COR-L47 (cell line): ENCODE measurements around the gene RAP1A.
A peak's percentile ranks its signal among the peaks of the same experiment; 100 is the strongest.
"Not testable (repeated sequence)": the region's sequence is repeated elsewhere in the genome, so short reads cannot be mapped to it uniquely, and the experiment has no call there.

Experiments used
- DNase-seq: peaks from one replicate; lab custom pipeline; 2025; lab: John Stamatoyannopoulos, UW

RAP1A gene

DNA sequence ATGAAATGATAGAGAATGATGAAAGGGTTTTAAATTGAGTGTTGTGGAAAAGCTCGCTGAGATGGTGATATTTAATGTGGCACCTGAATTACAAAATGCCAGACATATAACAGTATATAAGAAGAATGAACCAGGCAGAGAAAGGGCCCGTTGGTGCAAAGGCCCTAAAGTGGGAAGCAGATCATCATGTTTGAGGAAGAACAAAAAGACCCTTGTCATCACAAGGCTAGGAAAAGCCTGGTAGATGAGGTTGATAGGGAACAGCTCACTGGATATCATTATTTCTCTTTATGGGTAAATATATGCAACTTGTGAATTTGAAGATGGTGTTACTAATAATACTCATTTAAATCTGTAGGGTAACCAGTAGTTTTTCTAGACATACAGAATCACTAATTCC, 11.0 kb downstream of the RAP1A start:
- no peak for DNase-seq

DNA sequence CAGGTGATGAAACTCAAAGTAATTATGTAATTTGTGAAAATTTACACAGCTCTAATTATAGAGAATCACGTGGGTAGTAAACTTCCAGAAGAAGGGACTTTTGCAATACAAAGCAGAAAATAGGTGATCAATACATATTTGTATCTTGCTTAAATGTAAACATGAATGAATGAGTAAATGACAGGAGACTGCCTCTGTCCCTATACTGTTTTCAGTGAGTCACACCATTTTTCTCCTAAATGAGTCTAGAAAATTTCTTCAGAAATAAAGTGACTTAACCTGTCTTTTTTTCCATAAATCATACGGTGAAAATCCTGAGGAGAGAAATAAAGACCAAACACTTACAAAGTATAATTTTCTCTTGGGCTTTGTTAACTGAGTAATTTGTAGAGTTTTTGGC, 11.9 kb downstream of the RAP1A start:
- DNase-seq = no peak

DNA sequence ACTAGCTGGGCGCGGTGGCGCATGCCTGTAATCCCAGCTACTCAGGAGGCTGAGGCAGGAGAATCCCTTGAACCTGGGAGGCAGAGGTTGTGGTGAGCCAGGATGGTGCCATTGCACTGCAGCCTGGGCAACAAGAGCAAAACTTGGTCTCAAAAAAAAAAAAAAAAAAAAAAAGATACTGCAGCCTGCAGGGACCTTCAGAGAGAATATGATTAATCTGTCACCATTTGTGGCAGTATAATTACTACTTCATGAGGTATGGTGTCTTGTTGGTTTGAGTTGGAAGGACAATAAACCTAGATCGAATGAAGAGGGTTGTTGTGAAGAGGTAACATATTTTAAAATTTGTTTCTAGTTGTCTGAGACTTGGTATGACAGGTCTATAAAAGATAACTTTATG, 13.2 kb downstream of the RAP1A start:
- not testable (repeated sequence) for DNase-seq

DNA sequence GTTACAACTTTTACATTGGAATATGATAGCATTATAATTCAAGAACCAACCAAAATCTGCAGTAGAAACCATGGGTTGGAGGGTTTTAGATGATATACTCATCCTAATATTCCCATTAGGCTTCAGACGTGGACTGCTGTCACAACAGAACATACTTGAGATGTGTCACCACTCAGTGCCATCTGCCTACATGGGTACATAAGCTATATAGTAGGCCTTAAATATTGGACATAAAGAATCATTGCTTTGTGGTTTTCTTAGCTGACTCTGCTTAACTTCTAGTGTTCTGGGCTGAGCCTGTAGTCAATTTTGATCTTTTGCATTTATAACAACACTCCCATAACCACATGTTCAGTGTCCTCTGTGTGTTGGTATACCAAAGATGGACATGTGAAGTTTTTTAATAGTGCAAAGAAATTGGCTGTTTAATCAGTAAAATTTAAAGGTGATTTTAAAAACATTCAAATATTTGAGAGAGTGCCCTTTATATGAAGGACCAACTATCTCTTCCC, 14.2 kb downstream of the RAP1A start:
- DNase-seq = no peak

DNA sequence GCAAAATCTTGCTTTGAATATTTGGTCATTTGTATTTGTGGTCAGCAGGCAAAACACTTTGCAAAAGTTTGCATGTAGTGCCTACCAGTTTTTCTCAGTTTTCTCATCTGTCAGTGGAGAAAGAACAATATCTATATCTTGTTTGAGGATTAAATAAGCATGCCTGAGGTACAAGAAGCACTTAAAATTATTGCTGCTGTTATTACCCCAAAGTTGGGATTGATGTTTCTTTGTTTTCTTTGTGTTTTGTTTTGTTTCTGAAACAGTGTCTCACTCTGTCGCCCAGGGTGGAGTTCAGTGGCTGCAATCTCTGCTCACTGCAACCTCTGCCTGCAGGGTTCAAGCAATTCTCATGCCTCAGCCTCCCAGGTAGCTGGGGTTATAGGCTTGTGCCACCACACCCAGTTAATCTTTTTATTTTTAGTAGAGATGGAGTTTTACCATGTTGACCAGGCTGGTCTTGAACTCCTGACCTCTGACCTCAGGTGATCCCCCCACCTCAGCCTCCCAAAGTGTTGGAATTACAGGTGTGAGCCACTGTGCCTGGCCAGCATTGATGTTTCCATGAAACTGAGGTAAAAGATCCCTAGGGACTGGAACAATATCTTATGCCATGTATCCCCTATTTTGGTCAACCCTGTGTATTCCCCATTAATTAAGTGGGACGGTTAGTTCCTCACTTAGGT, 15.9 kb downstream of the RAP1A start:
- no peak for DNase-seq

DNA sequence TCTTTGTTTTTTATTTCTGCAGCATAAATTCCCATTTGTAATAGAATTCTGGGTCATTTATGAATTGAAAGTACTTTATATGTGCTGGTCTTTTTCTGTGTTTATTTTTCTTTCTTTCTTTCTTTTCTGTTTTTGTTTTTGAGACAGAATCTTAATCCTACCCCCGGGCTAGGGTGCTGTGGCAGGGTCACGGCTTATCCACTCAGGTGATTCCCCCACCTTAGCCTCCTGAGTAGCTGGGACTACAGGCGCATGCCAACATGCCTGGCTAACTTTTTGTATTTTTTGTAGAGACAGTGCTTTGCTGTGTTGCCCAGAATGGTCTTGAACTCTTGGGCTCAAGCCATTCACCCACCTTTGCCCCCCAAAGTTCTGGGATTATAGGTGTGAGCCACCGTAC, 18.7 kb downstream of the RAP1A start:
- no peak for DNase-seq

DNA sequence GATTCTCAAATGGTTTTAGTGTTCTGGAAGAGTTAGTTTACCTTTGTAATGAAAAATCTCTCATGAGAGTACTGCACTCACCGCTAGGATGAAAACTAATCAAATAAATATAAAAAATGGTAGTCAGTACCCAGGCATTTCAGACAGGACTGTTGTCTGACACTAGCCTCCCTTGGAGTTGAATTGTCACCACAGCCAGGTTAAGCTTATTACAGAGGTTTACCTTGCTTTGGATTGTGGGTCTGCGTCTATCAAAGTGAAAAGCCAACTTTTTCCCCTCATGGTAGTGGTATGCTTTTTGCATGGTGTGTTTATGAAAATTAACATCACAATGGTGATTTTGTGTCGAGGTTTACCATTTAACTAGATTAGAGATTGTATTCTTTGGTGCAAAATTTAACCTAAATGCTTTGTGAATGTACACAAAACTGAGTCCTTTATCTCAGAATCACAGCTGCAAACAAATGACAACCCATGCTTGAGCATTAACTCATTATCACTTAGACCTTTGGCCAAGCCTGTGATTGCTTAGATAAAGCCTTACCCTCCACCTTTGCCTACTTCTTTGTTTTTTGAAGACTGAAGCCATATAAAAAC, 20.1 kb downstream of the RAP1A start:
- DNase-seq = no peak

DNA sequence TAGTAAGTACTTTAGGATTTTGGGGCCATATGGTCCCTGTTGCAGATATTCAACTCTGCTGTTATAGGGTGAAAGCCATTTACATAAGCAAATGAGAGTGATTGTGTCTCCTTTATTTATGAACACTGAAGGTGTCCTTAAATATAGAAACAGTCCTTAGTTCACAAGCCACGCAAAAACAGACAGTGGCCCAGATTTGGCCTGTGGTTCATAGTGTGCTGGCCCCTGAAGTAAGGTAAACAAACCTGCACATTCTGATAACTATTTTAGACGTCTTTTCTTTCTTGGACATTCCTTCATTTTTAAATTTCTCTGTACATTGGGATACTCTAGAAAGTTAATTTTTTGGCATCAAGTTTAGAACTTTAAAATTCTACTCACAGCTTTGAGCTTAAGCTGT, 23.5 kb downstream of the RAP1A start:
- DNase-seq = no peak

DNA sequence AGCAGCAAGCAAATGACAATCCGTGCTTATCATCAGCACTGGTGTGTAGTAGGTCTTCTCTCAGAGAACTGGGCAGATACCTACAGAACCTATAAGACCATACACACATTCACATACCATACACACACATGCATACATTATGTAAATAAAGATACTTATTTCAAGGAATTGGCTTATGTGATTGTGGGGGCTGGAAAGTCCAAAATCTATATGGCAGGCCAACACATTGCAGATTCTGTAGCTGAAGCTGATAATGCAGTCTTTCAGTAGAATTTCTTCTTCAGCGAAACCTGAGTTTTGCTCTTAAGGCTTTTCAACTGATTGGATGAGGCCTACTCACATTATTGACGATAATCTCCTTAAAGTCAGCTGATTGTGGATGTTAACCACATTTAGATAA, 24.1 kb downstream of the RAP1A start:
- no peak for DNase-seq

DNA sequence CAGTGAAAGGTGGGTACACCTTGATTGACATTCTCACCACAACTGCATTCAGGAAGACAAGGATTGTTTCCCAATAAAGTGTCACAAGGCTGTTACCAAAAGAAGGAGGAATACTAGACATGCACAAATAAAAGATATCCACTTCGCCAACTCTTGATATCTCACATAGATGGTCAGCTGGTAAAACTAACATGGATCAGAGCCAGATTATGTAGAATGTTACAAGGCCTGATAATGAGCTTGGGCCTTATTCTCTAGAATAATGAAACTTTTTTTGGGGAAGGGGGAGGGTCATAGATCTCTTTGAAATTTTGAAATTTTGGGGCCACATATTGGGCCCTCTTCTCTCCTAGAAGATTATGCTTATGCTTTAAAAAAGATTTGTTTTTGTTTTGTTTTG, 24.9 kb downstream of the RAP1A start:
- DNase-seq = no peak

DNA sequence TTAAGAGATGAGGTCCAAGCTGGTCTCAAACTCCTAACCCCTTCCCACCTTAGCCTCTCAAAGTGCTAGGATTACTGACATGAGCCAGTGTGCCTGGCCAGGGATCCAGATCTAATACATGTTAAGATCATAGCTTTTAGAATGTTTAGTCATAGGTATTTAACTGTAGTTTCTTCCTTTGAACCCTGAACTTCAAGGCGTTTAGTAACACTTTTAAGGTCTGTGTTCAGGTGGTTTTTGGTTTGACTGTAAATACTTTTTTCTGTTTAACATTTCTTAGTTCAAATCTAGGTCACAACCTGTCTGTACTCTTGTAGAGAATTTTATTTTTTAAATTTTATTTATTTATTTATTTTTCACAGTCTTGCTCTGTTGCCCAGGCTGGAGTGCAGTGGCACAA, 28.1 kb downstream of the RAP1A start:
- no peak for DNase-seq

DNA sequence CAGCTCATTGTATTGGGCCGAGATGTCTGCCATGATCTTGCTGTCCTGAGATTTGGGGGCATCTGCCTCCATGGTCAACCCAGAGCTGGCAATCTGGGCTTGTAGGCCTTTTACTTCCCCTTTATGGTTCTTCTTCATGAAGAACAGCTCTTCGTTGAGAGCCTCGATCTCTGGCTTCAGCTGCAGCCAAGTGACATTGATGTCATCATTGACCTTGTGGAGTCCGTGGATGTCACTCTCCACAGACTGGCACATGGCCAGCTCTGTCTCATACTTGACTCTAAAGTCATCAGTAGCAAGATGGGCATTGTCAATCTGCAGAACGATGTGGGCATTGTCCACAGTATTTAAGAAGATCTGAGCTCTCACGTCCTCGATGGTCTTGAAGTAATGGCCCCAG, 29.2 kb downstream of the RAP1A start:
- DNase-seq = no peak

DNA sequence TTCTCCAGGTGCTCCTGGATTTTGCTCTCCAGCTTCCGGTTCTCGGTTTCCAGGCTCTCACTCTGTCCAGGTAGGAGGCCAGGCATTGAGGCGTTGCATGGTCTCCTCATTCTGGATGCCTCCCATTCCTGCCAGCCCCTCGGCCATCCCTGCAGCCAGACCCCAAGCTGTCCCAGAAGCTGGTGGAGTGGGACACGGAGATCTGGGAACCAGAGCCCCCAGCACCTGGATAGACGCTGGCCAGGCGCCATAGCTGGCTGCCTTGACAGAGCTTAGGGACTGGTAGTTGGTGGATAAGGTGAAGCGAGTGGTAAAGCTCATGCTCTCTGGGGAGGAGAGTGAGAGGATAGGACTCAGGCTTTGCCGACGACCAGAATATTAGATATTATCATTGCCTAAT, 29.6 kb downstream of the RAP1A start:
- no peak for DNase-seq

DNA sequence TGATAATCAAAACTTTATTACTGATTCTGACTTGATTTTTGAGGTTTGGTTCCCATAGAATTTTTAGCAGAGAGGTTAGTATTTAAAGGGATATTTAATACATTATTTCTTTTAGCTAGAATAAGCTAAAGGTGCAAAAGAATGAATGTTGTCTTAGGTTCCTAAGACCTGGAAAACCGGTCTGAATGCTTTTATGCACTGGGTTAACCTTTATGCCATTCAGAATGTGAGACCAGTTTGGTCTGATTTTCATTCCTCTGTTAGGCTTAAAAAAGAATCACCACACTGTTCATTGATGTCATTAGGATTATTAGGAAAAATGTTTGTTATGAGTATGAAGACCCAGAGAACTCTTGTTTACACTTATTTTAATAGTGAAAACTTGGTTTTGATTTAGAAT, 30.1 kb downstream of the RAP1A start:
- no peak for DNase-seq

DNA sequence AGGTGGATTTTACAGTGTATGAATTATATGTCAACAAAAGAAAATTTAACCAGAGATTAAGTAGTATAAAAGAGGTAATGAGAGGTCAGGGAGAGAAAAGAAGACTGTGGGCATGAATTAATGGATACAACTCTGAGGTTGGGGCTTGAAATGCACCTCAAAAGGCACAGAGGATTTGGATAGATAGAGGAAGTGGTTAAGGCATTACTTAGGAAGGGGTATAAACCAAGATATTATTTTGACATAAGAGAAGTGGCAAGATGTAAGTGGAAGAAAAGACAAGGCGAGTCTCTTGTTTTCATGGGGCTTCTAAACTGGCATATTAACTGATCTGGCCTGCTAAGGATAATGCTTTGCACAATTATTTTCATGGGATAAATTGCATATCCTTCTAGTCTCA, 34.1 kb downstream of the RAP1A start:
- DNase-seq = no peak

DNA sequence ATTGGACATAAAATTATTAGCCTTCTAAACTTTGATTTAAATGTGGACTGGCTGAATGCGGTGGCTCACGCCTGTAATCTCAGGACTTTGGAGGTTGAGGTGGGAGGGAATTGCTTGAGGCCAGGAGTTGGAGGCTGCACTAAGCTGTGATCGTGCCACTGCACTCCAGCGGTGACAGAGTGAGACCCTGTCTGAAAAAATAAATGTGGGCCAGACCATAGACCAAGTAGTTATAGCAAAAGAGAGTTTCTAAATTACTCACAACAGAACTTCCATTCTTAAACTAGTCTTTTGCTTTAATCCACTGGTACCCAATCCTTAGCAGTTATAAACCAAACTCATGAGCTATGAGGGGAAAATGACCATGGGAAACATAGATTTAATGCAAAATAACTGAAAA, 35.2 kb downstream of the RAP1A start:
- DNase-seq = no peak

DNA sequence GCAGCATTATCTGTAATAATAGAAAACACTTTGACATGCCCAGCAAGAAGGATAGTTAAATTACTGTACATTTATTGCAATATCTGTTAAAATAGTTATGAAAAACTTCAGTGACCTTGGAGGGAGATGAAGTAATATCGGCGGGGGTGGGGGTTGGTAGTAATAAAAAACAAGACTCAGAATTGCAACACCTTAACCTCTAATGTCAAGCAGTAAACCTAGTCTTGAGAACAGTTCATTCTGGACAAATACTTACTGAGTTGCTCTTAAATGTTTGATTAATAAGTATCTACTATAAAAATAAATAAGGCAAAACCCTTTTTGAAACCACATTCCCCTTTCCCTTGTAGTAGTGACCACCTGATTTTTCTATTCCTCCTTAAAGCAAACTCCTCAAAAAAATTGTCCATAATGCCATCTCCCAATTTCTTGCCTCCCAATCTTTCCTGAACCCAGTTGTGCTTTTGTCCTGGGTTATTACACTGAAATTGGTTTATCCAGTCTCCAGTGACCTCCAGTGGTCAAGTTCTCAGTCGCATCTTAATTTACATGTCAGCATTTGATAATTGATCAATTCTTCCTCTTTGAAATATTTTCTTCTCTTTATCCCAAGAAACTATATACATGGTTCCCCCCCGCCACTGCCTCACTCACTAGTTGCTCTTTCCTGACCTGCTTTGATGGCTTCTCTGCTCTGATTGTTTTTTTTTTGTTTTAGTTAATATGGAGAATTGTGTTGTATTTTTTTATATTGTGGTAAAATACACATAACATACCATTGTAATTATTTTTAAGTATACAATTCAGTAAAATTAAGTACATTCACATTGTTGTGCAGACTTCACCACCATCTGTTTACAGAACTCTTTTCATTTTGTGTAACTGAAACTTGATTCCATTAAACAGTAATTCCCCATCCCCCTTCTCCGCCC, 36.8 kb downstream of the RAP1A start:
- peak; percentile 26 for DNase-seq

DNA sequence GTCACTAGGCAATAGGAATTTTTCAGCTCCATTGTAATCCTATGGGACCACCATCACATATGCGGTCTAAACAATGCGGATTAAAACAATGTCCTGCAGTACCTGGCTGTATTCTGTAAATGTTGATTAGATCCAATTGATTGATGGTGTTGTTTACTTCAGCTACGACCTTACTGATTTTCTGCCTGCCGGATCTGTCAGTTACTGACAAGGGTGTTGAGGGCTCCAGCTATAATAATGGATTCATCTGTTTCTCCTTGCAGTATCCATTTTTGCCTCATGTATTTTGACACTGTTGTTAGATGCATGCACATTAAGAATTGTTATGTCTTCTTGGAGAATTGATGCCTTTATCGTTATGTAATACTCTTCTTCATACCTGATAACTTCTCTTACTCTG, 39.0 kb downstream of the RAP1A start:
- DNase-seq = no peak

DNA sequence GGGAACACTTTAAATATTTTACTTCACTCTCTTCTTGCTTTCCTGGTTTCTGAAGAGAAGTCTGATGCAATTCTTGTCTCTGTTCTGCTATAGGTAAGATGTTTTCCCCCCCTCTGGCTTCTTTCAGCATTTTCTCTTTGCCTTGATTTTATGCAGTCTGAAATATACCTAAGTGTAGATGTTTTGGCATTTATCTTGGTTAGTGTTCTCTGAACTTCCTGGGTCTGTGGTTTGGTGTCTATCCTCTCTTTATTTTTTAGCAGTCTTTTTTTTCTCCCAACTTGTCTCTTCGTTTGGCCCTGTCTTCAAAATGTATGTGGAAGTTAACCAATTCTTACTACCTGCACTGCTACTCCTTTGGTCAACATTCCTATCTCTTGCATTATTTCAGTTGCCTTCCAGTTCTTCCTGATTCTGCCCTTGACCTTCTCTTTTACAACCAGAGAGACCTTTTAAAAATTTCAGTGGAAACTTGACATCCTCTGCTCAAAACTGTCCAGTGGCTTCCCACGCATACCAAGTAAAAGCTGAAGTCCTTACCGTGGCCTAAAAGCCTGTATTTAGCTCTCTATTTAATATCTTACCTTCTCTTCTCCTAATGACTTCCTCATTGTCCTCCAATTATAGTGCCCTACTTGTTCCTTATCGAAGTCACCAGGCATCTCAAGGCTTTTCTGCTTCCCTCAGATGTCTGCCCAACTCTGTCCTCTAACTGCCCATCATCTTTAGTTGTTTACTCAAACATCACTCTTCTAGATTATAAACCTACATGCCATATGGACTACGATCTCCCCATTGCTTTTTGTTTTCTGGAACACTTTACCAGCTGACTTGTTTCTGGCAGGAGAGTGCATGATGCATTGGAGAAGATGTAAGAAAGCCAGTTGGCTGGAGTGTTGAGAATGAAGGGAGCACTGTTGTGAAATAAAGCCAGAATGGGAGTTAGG, 40.9 kb downstream of the RAP1A start:
- DNase-seq = no peak

DNA sequence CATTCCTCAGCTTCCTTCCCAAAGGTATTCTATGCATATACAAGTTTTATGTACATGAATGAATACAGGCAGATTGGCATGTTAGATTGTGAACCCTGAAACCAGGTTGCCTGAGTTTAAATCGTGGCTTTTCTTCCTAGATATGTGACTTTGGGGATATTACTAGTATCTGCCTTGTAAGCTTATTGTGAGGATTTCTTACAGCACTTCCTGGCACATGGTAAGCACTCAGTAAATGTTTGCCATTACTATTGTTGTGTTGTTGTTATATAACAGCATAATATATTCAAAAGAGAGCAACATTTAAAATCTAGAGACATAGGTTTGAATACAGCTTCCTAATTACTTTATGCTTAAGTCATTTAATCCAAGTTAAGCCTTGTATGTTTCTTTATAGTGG, 45.1 kb downstream of the RAP1A start:
- DNase-seq = no peak

DNA sequence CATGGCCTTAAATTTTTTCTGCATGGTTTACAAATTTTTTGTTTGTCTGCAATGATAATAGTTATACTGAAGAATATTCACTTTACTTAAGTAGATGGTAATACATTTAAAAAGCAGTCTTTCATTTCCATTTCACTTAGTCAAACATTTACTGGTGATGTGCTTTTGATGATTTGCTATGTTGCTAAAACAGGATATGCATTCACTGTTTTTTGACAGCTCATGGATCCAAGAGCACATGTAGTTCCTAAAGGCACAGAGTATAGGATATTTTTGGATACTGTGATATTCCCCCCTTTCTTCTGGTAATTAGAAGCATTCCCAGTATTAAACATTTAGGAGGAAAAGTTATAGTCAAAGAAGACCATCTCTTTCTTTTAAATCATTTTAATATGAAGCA, 45.9 kb downstream of the RAP1A start:
- DNase-seq = no peak

DNA sequence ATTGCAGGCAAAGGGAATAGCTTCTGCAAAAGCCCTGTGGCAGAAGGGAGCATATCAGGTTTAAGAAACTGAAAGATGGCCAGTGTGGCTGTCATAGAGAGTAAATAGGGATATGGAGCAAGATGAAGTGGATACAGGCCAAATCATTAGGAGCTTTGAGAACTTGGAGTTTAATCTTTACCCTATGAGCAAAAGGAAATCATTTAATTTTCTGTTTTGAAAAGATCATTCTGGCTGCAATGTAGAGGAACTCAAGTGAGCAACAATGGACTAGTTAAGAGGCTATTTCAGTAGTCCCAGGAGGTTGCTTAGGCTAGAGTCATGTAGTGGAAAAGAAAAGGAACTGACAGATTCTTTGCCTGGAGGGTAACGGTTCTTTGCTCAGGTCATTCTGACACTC, 47.2 kb downstream of the RAP1A start:
- DNase-seq = no peak
